K562 (cell line): ENCODE results near the gene GP1BB. TPM values are rescaled to one million over a fixed set of nuclear protein-coding genes. Genes with fewer than 3 reads are reported as not detected.

ENCODE experiments used
- BCOR ChIP-seq: fragments of 450-650 bp; IDR thresholded peaks from 2 replicates; pipeline ENCODE4 v1.6.1; 2016
- CBFA2T3 ChIP-seq: fragments of 450-650 bp; IDR thresholded peaks from 2 replicates; pipeline ENCODE4 v1.6.1; 2017
- CBX3 ChIP-seq, 2 experiments: IDR thresholded peaks; 1 replicate in 1 of 2; 2 replicates in 1 of 2; pipeline ENCODE4 v1.6.1; 2012; ENCODE audit warnings: inconsistent platforms in 2 of 2, low read length in 2 of 2, borderline replicate concordance in 1 of 2, control low read depth in 1 of 2
- HNRNPH1 ChIP-seq: fragments of 200-400 bp; formaldehyde crosslinking; optimal IDR thresholded peaks from 2 replicates; pipeline ENCODE3; 2017; ENCODE audit warnings: low read depth, mild to moderate bottlenecking, low read length, moderate library complexity
- NFRKB ChIP-seq: fragments of 450-650 bp; IDR thresholded peaks from 2 replicates; pipeline ENCODE4 v1.6.1; 2016; ENCODE audit warnings: low read depth
- PRDM10 ChIP-seq: fragments of 450-650 bp; IDR thresholded peaks from 2 replicates; pipeline ENCODE4 v1.6.1; 2018; ENCODE audit not compliant: partially characterized antibody
- RAD21 ChIP-seq, 2 experiments: fragments of 250-450 bp in 1 of 2; fragments of 450-650 bp in 1 of 2; sonication (Bioruptor Pico) in 1 of 2; formaldehyde crosslinking in 1 of 2; IDR thresholded peaks in 1 of 2; conservative IDR thresholded peaks in 1 of 2; 2 replicates each; pipeline versions ENCODE4 v1.4.0 to v1.8.0; 2020 to 2022; ENCODE audit warnings: mild to moderate bottlenecking in 2 of 2, moderate library complexity in 1 of 2
- SMARCE1 ChIP-seq: fragments of 450-650 bp; IDR thresholded peaks from 2 replicates; pipeline ENCODE4 v1.7.1; 2016; ENCODE audit warnings: mild to moderate bottlenecking
- ZNF143 ChIP-seq: sonication (generic); formaldehyde crosslinking; IDR thresholded peaks from 2 replicates; pipeline ENCODE4 v1.9.0; 2022; ENCODE audit warnings: mild to moderate bottlenecking, missing genetic modification reagents
- ZNF184 ChIP-seq: sonication (generic); formaldehyde crosslinking; IDR thresholded peaks from 2 replicates; pipeline ENCODE4 v1.5.0; 2020; ENCODE audit warnings: missing genetic modification reagents
- ZNF444 ChIP-seq: fragments of 250-450 bp; sonication (Bioruptor Pico); IDR thresholded peaks from 2 replicates; pipeline ENCODE4 v1.4.0; 2020; ENCODE audit warnings: mild to moderate bottlenecking, moderate library complexity
- ZNF75A ChIP-seq: fragments of 450-650 bp; formaldehyde crosslinking; IDR thresholded peaks from 2 replicates; pipeline ENCODE4 v1.4.0; 2020; ENCODE audit warnings: mild to moderate bottlenecking
- polyA plus RNA-seq, 8 experiments: library from polyadenylated mRNA; depleted of rRNA in 4 of 8; stranded (reverse) in 5 of 8; unstranded in 3 of 8; fragments of >200 nt; fragmentation: Nextera tagmentation in 2 of 8; fragmentation: Illumina TruSeq in 1 of 8; extraction: Ambion mirVana in 2 of 8; extraction: Trizol in 1 of 8; gene quantifications; 2 replicates each; pipeline versions ENCODE4 v1.2.1 to v1.2.3, GENCODE V29; 2011 to 2014; ENCODE audit warnings: inconsistent platforms in 1 of 8, missing spikeins in 1 of 8
- total RNA-seq, 7 experiments: library from RNA; depleted of rRNA in 6 of 7; stranded (reverse); fragments of >200 nt in 6 of 7; fragmentation: Illumina TruSeq in 2 of 7; extraction: Trizol in 2 of 7; gene quantifications; 2 replicates each; pipeline versions ENCODE4 v1.2.1 to v1.2.3, GENCODE V29; 2011 to 2021; ENCODE audit warnings: low replicate concordance in 1 of 7
- TF ChIP-seq, protein P1 (sequence below): sonication (generic); formaldehyde crosslinking; IDR thresholded peaks from 2 replicates; pipeline ENCODE4 v1.8.1; 2022; ENCODE audit warnings: missing genetic modification reagents
- TF ChIP-seq, protein P2 (sequence below), 2 experiments: fragments of 450-650 bp; formaldehyde crosslinking in 1 of 2; IDR thresholded peaks; 2 replicates each; pipeline versions ENCODE4 v1.4.0 to v1.6.1; 2014 to 2020; ENCODE audit warnings: mild to moderate bottlenecking in 2 of 2, borderline replicate concordance in 1 of 2, low read depth in 1 of 2

The GP1BB gene
- total and polyA plus RNA-seq, 9 of the 15 experiments (the other 6 are each of a cell fraction or from before 2014, with no cell fraction given), result 0.69 to 162 (median 2.8) TPM

- TF ChIP-seq PRDM10 (no peak), RAD21 (CRISPR knock-in tag; conservative IDR thresholded peaks at IDR 0.05 in 1 of 2, IDR thresholded peaks at IDR 0.05 in 1 of 2) (no peak), NFRKB (no peak), ZNF184 (CRISPR knock-in tag) (no peak), ZNF143 (CRISPR knock-in tag) (no peak), ZNF75A (CRISPR knock-in tag) (no peak), BCOR (no peak), ZNF444 (no peak), SMARCE1 (0 out of 2 replicates have a peak, but pooled peaks have one; percentile 12), HNRNPH1 (no peak), CBX3 (IDR thresholded peaks at IDR 0.05; ENCODE audit: borderline replicate concordance in 1 of 2, low read length in 2 of 2) (peak in 1 of 2 experiments; percentile 7; a peak in 1 of 3 replicates), CBFA2T3 (no peak)
- TF ChIP-seq, protein P1, sequence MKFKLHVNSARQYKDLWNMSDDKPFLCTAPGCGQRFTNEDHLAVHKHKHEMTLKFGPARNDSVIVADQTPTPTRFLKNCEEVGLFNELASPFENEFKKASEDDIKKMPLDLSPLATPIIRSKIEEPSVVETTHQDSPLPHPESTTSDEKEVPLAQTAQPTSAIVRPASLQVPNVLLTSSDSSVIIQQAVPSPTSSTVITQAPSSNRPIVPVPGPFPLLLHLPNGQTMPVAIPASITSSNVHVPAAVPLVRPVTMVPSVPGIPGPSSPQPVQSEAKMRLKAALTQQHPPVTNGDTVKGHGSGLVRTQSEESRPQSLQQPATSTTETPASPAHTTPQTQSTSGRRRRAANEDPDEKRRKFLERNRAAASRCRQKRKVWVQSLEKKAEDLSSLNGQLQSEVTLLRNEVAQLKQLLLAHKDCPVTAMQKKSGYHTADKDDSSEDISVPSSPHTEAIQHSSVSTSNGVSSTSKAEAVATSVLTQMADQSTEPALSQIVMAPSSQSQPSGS (CRISPR knock-in tag), result no peak
- TF ChIP-seq, protein P2, sequence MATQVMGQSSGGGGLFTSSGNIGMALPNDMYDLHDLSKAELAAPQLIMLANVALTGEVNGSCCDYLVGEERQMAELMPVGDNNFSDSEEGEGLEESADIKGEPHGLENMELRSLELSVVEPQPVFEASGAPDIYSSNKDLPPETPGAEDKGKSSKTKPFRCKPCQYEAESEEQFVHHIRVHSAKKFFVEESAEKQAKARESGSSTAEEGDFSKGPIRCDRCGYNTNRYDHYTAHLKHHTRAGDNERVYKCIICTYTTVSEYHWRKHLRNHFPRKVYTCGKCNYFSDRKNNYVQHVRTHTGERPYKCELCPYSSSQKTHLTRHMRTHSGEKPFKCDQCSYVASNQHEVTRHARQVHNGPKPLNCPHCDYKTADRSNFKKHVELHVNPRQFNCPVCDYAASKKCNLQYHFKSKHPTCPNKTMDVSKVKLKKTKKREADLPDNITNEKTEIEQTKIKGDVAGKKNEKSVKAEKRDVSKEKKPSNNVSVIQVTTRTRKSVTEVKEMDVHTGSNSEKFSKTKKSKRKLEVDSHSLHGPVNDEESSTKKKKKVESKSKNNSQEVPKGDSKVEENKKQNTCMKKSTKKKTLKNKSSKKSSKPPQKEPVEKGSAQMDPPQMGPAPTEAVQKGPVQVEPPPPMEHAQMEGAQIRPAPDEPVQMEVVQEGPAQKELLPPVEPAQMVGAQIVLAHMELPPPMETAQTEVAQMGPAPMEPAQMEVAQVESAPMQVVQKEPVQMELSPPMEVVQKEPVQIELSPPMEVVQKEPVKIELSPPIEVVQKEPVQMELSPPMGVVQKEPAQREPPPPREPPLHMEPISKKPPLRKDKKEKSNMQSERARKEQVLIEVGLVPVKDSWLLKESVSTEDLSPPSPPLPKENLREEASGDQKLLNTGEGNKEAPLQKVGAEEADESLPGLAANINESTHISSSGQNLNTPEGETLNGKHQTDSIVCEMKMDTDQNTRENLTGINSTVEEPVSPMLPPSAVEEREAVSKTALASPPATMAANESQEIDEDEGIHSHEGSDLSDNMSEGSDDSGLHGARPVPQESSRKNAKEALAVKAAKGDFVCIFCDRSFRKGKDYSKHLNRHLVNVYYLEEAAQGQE (IDR thresholded peaks at IDR 0.05; ENCODE audit: borderline replicate concordance), result no peak
- TF ChIP-seq, protein P2 (CRISPR knock-in tag; IDR thresholded peaks at IDR 0.05; ENCODE audit: low read depth), result no peak
Measured at GRCh38 chr22:19762568-19763457, 39.5 kb downstream of the GP1BB start (continued).
